RWPE2 (cell line): ENCODE data around the gene LMBR1.
"Not testable (repeated sequence)": the region's sequence is repeated elsewhere in the genome, so short reads cannot be mapped to it uniquely, and the experiment has no call there.

Source experiments
- ATAC-seq: fragments of 200-7000 bp; cut with Tn5 transposase; 3 replicates; pipeline ENCODE4 v1.9.1; 2021; ENCODE audit warnings: low read depth
- DNase-seq: peaks from one replicate; pipeline ENCODE4 v3.0.0-alpha.2; 2020; ENCODE audit warnings: low spot score
- H3K27ac ChIP-seq: fragments of 450-650 bp; 2 replicates; pipeline ENCODE4 v1.5.1; 2017; ENCODE audit warnings: mild to moderate bottlenecking; ENCODE audit not compliant: poor library complexity, severe bottlenecking
- H3K27me3 ChIP-seq: fragments of 250-450 bp; sonication (Bioruptor Pico); 2 replicates; pipeline ENCODE4 v1.5.1; 2021; ENCODE audit warnings: mild to moderate bottlenecking, moderate library complexity; ENCODE audit not compliant: insufficient read depth, poor library complexity, severe bottlenecking
- H3K36me3 ChIP-seq: fragments of 250-450 bp; sonication (Bioruptor Pico); 2 replicates; pipeline ENCODE4 v1.5.1; 2020; ENCODE audit warnings: low read depth, mild to moderate bottlenecking, moderate library complexity
- H3K4me1 ChIP-seq: fragments of 250-450 bp; sonication (Bioruptor Pico); 2 replicates; pipeline ENCODE4 v1.5.1; 2021; ENCODE audit warnings: mild to moderate bottlenecking, moderate library complexity; ENCODE audit not compliant: insufficient read depth, poor library complexity, severe bottlenecking
- H3K4me3 ChIP-seq: fragments of 250-450 bp; sonication (Bioruptor Pico); 2 replicates; pipeline ENCODE4 v1.5.1; 2021; ENCODE audit warnings: mild to moderate bottlenecking, moderate library complexity; ENCODE audit not compliant: severe bottlenecking
- H3K9me3 ChIP-seq: fragments of 250-450 bp; sonication (Bioruptor Pico); 2 replicates; pipeline ENCODE4 v1.5.1; 2021; ENCODE audit warnings: mild to moderate bottlenecking, moderate library complexity; ENCODE audit not compliant: severe bottlenecking
- CTCF ChIP-seq: fragments of 450-650 bp; IDR thresholded peaks from one replicate; pipeline ENCODE4 v1.5.1; 2017; ENCODE audit warnings: mild to moderate bottlenecking, moderate library complexity; ENCODE audit not compliant: poor library complexity, severe bottlenecking

The LMBR1 gene

GRCh38 chr7:156655251-156655650 is 237.7 kb downstream of the LMBR1 start:
- Histone ChIP-seq H3K4me3 (no peak overlapping the region), H3K9me3 (no peaks in the 10 kb centered on the region), H3K4me1 (no peaks in the 10 kb centered on the region), H3K36me3 (no peaks in the 10 kb centered on the region), H3K27me3 (no peaks in the 10 kb centered on the region), H3K27ac (no peak overlapping the region)
- ATAC-seq (no peak), DNase-seq (no peak)
- TF ChIP-seq CTCF, result no peak

- ATAC-seq, result no peak
- TF ChIP-seq CTCF, result no peak
- no peak overlapping the region for H3K27ac ChIP-seq
- H3K36me3 ChIP-seq, result no peaks in the 10 kb centered on the region
- no peak for DNase-seq
- no peaks in the 10 kb centered on the region for H3K27me3 ChIP-seq
- no peaks in the 10 kb centered on the region for H3K4me1 ChIP-seq
- H3K4me3 ChIP-seq, result no peak overlapping the region
- no peaks in the 10 kb centered on the region for H3K9me3 ChIP-seq
These were observed 238.3 kb downstream of the LMBR1 start for GRCh38 chr7:156654511-156655234.

- no peak overlapping the region for H3K4me3 ChIP-seq
- no peak for DNase-seq
- no peak overlapping the region for H3K27ac ChIP-seq
- H3K27me3 ChIP-seq, result no peaks in the 10 kb centered on the region
- no peaks in the 10 kb centered on the region for H3K36me3 ChIP-seq
- ATAC-seq, result peak; percentile 57; the same call in 2 of the 3 replicates
- TF ChIP-seq CTCF, result no peak
- no peaks in the 10 kb centered on the region for H3K9me3 ChIP-seq
- no peaks in the 10 kb centered on the region for H3K4me1 ChIP-seq
These were observed 240.0 kb downstream of the LMBR1 start for GRCh38 chr7:156652886-156653568.

GRCh38 chr7:156651474-156651873 is 241.5 kb downstream of the LMBR1 start:
- H3K4me1 ChIP-seq, result no peaks in the 10 kb centered on the region
- no peak for ATAC-seq
- no peak overlapping the region for H3K4me3 ChIP-seq
- H3K9me3 ChIP-seq, result no peaks in the 10 kb centered on the region
- no peak overlapping the region for H3K27ac ChIP-seq
- DNase-seq, result no peak
- no peak for TF ChIP-seq CTCF
- H3K27me3 ChIP-seq, result no peaks in the 10 kb centered on the region
- no peaks in the 10 kb centered on the region for H3K36me3 ChIP-seq

GRCh38 chr7:156650042-156650441 is 242.9 kb downstream of the LMBR1 start:
- TF ChIP-seq CTCF, result peak; percentile 25
- Histone ChIP-seq H3K4me1 (no peaks in the 10 kb centered on the region), H3K36me3 (no peaks in the 10 kb centered on the region), H3K27me3 (no peaks in the 10 kb centered on the region), H3K9me3 (no peaks in the 10 kb centered on the region), H3K4me3 (no peak overlapping the region), H3K27ac (no peak overlapping the region)
- no peak for DNase-seq
- peak; percentile 62; the same call in 2 of the 3 replicates for ATAC-seq

GRCh38 chr7:156647330-156647729 is 245.7 kb downstream of the LMBR1 start:
- ATAC-seq, H3K4me1 ChIP-seq, H3K4me3 ChIP-seq, H3K36me3 ChIP-seq, H3K27me3 ChIP-seq, DNase-seq, H3K9me3 ChIP-seq, H3K27ac ChIP-seq: not testable (repeated sequence)
